ENCODE data around the gene TDRKH. TPM values are rescaled to one million over a fixed set of nuclear protein-coding genes. Genes with fewer than 3 reads are reported as not detected.

Gene TDRKH
- polyA plus RNA-seq, 1 experiment: 1.0 TPM

DNA sequence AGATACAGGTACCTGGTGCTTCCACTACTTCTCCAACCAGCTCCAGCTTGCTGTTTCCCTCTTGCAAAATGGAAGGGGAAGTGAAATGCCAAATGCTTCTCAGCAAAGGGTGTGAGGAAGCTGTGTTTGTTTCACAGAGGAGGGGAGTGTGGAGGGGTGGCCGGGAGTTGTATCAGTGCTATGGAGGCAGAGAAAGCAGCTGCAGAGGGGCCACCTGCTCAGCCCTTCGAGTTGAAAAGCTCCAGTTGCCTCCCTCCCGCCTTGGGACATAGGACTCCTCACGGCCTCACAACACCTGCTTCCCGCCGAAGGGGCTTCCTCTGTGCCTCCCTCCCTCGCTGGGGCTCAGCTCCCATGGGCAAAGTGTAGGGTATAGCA, 27.0 kb upstream of the TDRKH start:
- Histone ChIP-seq H3K27me3 (ENCODE audit: control insufficient read depth, insufficient read depth, low read length) (peaks cover 44% of the 10 kb centered on the region), H3K4me3 (ENCODE audit: low read depth, low read length) (no peak overlapping the region), H3K9me3 (ENCODE audit: control insufficient read depth, insufficient read depth, low read length) (no peaks in the 10 kb centered on the region), H3K27ac (ENCODE audit: low read depth, low read length) (no peak overlapping the region)
- TF ChIP-seq, protein P1, sequence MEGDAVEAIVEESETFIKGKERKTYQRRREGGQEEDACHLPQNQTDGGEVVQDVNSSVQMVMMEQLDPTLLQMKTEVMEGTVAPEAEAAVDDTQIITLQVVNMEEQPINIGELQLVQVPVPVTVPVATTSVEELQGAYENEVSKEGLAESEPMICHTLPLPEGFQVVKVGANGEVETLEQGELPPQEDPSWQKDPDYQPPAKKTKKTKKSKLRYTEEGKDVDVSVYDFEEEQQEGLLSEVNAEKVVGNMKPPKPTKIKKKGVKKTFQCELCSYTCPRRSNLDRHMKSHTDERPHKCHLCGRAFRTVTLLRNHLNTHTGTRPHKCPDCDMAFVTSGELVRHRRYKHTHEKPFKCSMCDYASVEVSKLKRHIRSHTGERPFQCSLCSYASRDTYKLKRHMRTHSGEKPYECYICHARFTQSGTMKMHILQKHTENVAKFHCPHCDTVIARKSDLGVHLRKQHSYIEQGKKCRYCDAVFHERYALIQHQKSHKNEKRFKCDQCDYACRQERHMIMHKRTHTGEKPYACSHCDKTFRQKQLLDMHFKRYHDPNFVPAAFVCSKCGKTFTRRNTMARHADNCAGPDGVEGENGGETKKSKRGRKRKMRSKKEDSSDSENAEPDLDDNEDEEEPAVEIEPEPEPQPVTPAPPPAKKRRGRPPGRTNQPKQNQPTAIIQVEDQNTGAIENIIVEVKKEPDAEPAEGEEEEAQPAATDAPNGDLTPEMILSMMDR (IDR thresholded peaks at IDR 0.05; ENCODE audit: low read depth, low read length): no peak
- ChIA-PET POLR2A (no interaction called here), CTCF (no interaction called here)
- DNase-seq (ENCODE audit: low read depth, low spot score): no peak

DNA sequence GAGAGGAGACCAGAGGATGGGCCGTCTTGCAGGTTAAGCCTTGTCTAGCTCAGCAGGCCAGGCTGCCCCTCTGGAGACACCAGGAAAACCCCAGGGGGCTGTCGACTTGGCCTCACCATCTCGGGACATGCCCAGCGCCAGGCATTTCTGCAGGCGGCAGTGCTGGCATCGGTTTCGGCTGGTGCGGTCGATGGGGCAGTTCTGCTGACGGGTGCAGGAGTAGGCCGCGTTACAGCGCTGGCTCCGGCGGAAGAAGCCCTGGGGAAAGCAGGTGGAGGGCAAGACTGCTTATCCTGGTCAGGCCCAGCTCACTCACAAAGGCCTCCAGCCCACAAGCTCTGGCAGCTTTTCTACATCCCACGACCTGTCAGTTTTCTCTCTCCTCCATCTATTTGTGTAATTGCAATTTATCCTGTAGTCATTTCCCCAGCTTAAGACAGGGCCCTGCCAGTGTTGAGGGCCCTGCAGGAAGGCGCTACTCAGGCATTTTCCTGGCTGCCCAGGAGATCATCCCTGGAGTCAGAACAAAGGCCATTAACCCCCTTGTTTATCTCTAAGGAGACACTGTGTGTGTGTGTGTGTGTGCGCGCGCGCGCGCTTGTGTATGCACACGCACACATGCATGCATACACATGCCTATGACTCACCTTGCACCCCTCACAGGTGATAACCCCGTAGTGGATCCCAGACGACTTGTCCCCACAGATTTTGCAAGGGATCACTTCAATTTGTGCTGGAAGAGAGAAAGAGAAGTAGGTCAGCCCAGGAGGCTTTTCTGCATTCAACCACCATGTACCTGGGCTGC, 26.4 kb upstream of the TDRKH start:
- TF ChIP-seq, protein P1 (IDR thresholded peaks at IDR 0.05; ENCODE audit: low read depth, low read length): no peak
- ChIA-PET POLR2A (no interaction called here), CTCF (no interaction called here)
- no peak overlapping the region for H3K4me3 ChIP-seq (ENCODE audit: low read depth, low read length)
- H3K9me3 ChIP-seq (ENCODE audit: control insufficient read depth, insufficient read depth, low read length): no peaks in the 10 kb centered on the region
- H3K27me3 ChIP-seq (ENCODE audit: control insufficient read depth, insufficient read depth, low read length): peaks cover 45% of the 10 kb centered on the region
- no peak for DNase-seq (ENCODE audit: low read depth, low spot score)
- no peak overlapping the region for H3K27ac ChIP-seq (ENCODE audit: low read depth, low read length)

DNA sequence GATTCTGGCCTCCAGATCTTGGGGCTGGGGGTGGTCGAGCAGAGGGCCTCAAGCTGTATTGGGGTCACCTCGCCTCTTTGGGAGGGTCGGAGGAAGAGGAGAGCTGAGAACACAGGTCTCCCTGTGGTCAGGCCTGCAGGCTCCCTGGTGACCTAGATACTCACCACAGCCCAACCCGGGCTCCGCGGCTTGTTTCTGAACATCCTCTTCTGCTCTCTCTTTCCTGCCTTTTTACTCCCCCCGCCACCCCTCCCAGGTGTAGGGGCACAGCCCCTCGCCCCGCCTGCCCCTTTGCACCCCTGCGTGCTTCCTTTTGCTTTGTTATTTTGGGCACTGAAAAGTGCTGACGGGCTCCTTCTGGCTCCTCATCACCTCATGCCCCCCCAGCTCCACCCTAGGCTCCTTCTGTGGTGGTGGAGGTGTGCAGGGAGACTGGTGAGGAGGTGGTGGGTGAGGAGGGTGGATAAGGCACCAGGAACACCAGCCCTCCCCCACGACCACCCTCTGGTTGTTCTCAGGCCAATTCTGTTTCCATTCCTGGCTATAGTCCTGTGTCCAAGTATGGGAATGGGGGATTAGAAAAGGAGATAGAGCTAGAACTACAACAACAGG, 25.5 kb upstream of the TDRKH start:
- no peak for DNase-seq (ENCODE audit: low read depth, low spot score)
- ChIA-PET CTCF (no interaction called here), POLR2A (no interaction called here)
- peaks cover 47% of the 10 kb centered on the region for H3K27me3 ChIP-seq (ENCODE audit: control insufficient read depth, insufficient read depth, low read length)
- TF ChIP-seq, protein P1 (IDR thresholded peaks at IDR 0.05; ENCODE audit: low read depth, low read length): no peak
- no peak overlapping the region for H3K27ac ChIP-seq (ENCODE audit: low read depth, low read length)
- H3K9me3 ChIP-seq (ENCODE audit: control insufficient read depth, insufficient read depth, low read length): no peaks in the 10 kb centered on the region
- no peak overlapping the region for H3K4me3 ChIP-seq (ENCODE audit: low read depth, low read length)

DNA sequence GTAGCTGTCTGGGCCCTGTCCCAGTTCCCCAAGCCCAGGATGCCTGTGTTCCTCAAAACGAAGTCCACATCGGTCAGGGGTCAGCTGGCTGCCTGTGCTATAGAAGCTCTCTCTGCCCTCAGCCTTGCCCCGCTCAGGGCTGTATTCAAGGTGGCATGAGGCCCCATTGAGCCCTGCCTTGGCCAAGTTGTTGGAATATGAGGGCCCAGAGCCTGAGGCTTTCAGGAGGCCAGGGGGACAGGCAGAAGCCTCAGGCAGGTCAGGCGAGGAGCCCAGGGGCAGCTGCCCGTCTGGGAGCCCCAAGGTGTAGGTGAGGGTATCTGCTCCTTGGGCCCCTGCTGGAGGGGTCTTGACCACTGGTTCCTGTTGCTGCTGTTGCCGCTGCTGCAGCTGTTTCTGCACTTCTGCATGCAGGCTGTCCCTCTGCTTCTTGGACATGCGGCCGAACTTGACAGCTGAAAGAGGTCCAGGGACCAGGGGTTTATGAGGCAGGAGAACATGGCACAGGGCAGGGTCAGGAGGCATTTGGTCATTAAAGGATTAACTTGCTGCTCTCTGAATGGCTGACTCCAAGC, 24.8 kb upstream of the TDRKH start:
- no peak overlapping the region for H3K4me3 ChIP-seq (ENCODE audit: low read depth, low read length)
- ChIA-PET POLR2A (no interaction called here), CTCF (no interaction called here)
- H3K27me3 ChIP-seq (ENCODE audit: control insufficient read depth, insufficient read depth, low read length): peaks cover 47% of the 10 kb centered on the region
- TF ChIP-seq, protein P1 (IDR thresholded peaks at IDR 0.05; ENCODE audit: low read depth, low read length): no peak
- no peak overlapping the region for H3K27ac ChIP-seq (ENCODE audit: low read depth, low read length)
- no peak for DNase-seq (ENCODE audit: low read depth, low spot score)
- H3K9me3 ChIP-seq (ENCODE audit: control insufficient read depth, insufficient read depth, low read length): no peaks in the 10 kb centered on the region

DNA sequence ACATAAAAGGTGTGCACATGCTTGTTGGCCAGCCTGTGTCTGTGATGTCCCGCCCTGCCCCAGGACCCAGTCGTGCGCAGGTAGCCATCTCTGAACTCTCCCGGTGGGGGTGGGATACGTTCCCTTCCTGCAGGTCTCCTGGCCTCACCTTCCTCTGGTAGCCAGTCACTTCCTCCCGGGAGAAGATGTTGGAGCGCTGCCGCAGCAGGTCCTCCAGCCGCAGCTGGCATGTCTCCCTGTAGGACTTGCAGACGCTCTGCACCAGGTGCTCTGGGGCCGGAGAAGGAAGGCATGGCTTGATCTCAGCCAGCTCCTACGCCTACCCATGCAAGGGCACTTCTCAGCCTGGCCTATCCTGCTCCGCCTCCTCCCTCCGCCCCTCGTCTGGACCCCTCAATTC, 24.1 kb upstream of the TDRKH start:
- no peak overlapping the region for H3K27ac ChIP-seq (ENCODE audit: low read depth, low read length)
- no peak for DNase-seq (ENCODE audit: low read depth, low spot score)
- POLR2A ChIA-PET: no interaction called here
- H3K9me3 ChIP-seq (ENCODE audit: control insufficient read depth, insufficient read depth, low read length): no peaks in the 10 kb centered on the region
- peaks cover 47% of the 10 kb centered on the region for H3K27me3 ChIP-seq (ENCODE audit: control insufficient read depth, insufficient read depth, low read length)
- H3K4me3 ChIP-seq (ENCODE audit: low read depth, low read length): no peak overlapping the region
- CTCF ChIA-PET: no interaction called here
- TF ChIP-seq, protein P1 (IDR thresholded peaks at IDR 0.05; ENCODE audit: low read depth, low read length): no peak
